Coronary artery (tissue), 2 donors: Measurements from ENCODE around the gene ADAMTS2.
A peak's percentile ranks its signal among the peaks of the same experiment; 100 is the strongest.

Experiments
- DNase-seq: peaks from one replicate; pipeline ENCODE4 v3.0.0-alpha.2; 2017; ENCODE audit warnings: low spot score
- H3K27ac ChIP-seq, 2 donors: fragments of 200-600 bp; sonication (generic); one replicate each; pipeline ENCODE4 v1.5.1; 2016 to 2019
- H3K4me3 ChIP-seq: fragments of 200-600 bp; sonication (generic); 2 replicates; pipeline ENCODE4 v1.5.1; 2016; ENCODE audit warnings: mild to moderate bottlenecking, moderate library complexity
- CTCF ChIP-seq: fragments of 200-600 bp; sonication (generic); IDR thresholded peaks from one replicate; pipeline ENCODE4 v1.5.1; 2019; ENCODE audit warnings: antibody characterized with exemption

Gene ADAMTS2

DNA sequence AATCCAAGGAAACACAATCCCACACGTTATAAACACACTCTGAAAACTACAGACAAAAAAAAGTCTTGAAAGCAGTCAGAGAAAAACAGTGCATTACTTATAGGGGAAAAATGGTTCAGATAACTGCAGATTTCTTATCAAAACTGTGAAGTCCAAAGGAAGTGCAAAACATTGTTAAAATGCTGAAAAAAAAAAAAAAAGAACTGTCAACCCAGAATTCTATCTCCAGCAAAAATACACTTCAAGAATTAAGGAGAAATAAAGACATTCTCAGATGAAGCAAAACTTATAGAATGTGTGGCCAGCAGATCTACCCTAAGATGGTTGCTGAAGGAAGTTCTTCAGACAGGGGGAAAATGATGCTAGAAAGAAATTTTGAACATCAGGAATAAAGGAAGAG lies 40.4 kb downstream of the ADAMTS2 start:
- no peak for DNase-seq
- TF ChIP-seq CTCF: no peak
- H3K4me3 ChIP-seq: no peak overlapping the region
- H3K27ac ChIP-seq: peak overlapping the region; percentile 49 to 65

DNA sequence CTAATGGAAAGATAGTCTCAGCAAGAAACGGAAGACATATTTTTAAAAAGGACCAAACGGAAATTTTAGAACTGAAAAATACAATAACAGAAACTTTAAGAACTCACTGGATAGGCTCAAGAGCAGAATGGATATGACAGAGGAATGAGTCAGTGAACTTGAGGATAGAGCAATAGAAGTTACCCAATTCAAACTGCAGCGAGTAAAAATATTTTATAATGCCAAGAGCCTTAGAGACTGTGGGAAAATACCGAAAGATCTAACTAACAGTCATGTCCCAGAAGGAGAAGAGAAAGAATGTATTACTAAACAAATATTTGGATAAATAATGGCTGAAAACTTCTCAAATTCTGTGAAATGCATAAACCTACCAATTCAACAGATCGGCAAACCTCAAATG lies 40.8 kb downstream of the ADAMTS2 start:
- Histone ChIP-seq H3K4me3 (peak overlapping the region; percentile 40), H3K27ac (peak overlapping the region; percentile 65 to 85)
- no peak for TF ChIP-seq CTCF
- DNase-seq: no peak

GRCh38 chr5:179303451-179304200 lies 41.6 kb downstream of the ADAMTS2 start:
- peak overlapping the region; percentile 40 for H3K4me3 ChIP-seq
- peak overlapping the region; percentile 65 to 85 for H3K27ac ChIP-seq
- TF ChIP-seq CTCF: no peak
- no peak for DNase-seq

GRCh38 chr5:179302499-179303185 lies 42.6 kb downstream of the ADAMTS2 start:
- no peak for DNase-seq
- TF ChIP-seq CTCF: no peak
- H3K27ac ChIP-seq: peak overlapping the region in 1 of 2 donors; percentile 85
- H3K4me3 ChIP-seq: no peak overlapping the region

DNA sequence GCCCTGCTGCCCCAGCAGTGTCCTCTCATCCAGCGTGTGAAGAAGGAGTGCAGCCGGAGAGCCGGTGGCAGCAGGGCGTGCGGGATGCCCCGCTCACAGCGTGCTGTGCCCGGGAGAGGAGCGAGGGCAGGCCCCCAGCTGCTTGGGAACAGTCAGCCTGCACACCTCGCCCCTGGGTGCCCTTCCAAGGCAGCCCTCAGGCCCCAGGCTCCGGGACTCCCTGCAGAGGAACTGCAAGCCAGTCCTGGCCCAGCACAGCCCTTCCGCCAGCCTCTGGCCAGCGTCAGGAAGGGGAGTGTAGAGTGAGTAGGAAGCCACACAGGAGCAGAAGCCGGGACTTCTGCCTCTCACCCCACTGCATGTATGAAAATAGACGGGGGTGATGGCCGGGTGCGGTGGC lies 43.5 kb downstream of the ADAMTS2 start:
- DNase-seq: no peak
- H3K27ac ChIP-seq: peak overlapping the region; percentile 55 to 75
- no peak for TF ChIP-seq CTCF
- no peak overlapping the region for H3K4me3 ChIP-seq

- H3K27ac ChIP-seq: peak overlapping the region; percentile 55 to 75
- DNase-seq: no peak
These were observed 43.9 kb downstream of the ADAMTS2 start for GRCh38 chr5:179301376-179301775.

More at GRCh38 chr5:179301376-179301775, 43.9 kb downstream of the ADAMTS2 start:
- H3K4me3 ChIP-seq: no peak overlapping the region
- no peak for TF ChIP-seq CTCF
